Peyer's patch (tissue), 4 donors: ENCODE results near the gene TOB2. TPM values are rescaled to one million over a fixed set of nuclear protein-coding genes. Genes with fewer than 3 reads are reported as not detected.
A peak's percentile ranks its signal among the peaks of the same experiment; 100 is the strongest.

ENCODE experiments used
- DNase-seq, 3 donors: peaks; one replicate each; pipeline ENCODE4 v3.0.0-alpha.2; 2017 to 2019
- H3K27ac ChIP-seq, 4 donors: fragments of 200-600 bp; sonication (generic); one replicate each; pipeline ENCODE4 v1.5.1; 2016 to 2019
- H3K27me3 ChIP-seq, 2 donors: fragments of 200-600 bp; sonication (generic); one replicate each; pipeline ENCODE4 v1.5.1; 2019
- H3K36me3 ChIP-seq, 3 donors: fragments of 200-600 bp; sonication (generic); one replicate each; pipeline ENCODE4 v1.5.1; 2016 to 2019
- H3K4me1 ChIP-seq, 4 donors: fragments of 200-600 bp; sonication (generic); one replicate each; pipeline ENCODE4 v1.5.1; 2016 to 2019
- H3K4me3 ChIP-seq, 4 donors: fragments of 200-600 bp; sonication (generic); 1 replicate in 3 of 4; 2 replicates in 1 of 4; pipeline ENCODE4 v1.5.1; 2016 to 2019; ENCODE audit warnings: mild to moderate bottlenecking in 1 of 4
- H3K9me3 ChIP-seq, 4 donors: fragments of 200-600 bp; sonication (generic); one replicate each; pipeline ENCODE4 v1.5.1; 2016 to 2019; ENCODE audit warnings: mild to moderate bottlenecking in 1 of 4
- POLR2A ChIP-seq, 2 donors: fragments of 450-650 bp; IDR thresholded peaks; one replicate each; pipeline ENCODE4 v1.5.1; 2017; ENCODE audit warnings: antibody characterized with exemption in 2 of 2, mild to moderate bottlenecking in 2 of 2, moderate library complexity in 2 of 2
- total RNA-seq, 4 donors: library from RNA; depleted of rRNA; stranded (reverse); fragments of >200 nt; gene quantifications; one replicate each; pipeline ENCODE4 v1.1.0, GENCODE V29; 2016
- TF ChIP-seq, protein P1 (sequence below), 6 experiments: fragments of 450-650 bp in 4 of 6; fragments of 200-600 bp in 2 of 6; sonication (generic) in 1 of 6; IDR thresholded peaks; one replicate each; pipeline ENCODE4 v1.5.1; 2017 to 2019; ENCODE audit warnings: antibody characterized with exemption in 6 of 6, mild to moderate bottlenecking in 3 of 6, moderate library complexity in 1 of 6

The TOB2 gene
- total RNA-seq, 4 donors from 2014 or later: 18.2 to 78.6 (median 74.4) TPM

- Histone ChIP-seq H3K27ac (no peak overlapping the region), H3K36me3 (peaks cover 0 to 66% (median 0%) of the 10 kb centered on the region in 3 donors), H3K4me1 (no peaks in the 10 kb centered on the region), H3K27me3 (no peaks in the 10 kb centered on the region), H3K4me3 (no peak overlapping the region), H3K9me3 (no peaks in the 10 kb centered on the region)
- TF ChIP-seq, protein P1, sequence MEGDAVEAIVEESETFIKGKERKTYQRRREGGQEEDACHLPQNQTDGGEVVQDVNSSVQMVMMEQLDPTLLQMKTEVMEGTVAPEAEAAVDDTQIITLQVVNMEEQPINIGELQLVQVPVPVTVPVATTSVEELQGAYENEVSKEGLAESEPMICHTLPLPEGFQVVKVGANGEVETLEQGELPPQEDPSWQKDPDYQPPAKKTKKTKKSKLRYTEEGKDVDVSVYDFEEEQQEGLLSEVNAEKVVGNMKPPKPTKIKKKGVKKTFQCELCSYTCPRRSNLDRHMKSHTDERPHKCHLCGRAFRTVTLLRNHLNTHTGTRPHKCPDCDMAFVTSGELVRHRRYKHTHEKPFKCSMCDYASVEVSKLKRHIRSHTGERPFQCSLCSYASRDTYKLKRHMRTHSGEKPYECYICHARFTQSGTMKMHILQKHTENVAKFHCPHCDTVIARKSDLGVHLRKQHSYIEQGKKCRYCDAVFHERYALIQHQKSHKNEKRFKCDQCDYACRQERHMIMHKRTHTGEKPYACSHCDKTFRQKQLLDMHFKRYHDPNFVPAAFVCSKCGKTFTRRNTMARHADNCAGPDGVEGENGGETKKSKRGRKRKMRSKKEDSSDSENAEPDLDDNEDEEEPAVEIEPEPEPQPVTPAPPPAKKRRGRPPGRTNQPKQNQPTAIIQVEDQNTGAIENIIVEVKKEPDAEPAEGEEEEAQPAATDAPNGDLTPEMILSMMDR (IDR thresholded peaks at IDR 0.05): no peak
- no peak for TF ChIP-seq POLR2A (IDR thresholded peaks at IDR 0.05)
- DNase-seq: no peak
Measured at GRCh38 chr22:41459431-41459830, 12.8 kb upstream of the TOB2 start.

DNA sequence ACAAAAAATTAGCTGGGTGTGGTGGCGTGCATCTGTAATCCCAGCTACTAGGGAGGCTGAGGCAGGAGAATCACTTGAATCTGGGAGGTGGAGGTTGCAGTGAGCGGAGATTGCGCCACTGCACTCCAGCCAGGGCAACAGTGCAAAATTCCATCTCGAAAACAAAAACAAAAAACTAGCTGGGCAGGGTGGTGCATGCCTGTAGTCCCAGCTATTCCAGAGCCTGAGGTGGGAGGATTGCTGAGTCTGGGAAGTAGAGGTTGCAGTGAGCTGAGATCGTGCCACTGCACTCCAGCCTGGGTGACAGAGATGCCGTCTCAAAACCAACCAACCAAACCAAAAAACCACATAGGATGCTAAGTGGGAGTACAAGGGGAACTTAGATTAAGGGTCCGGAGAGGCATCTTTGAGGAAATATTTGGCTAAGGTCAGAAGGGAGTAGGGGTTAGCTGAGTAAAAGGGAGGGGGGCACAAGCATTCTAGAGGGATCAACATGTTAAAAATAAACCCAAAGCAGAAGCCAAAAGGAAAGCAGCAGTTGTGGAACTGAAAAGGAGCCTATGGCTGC, 11.6 kb upstream of the TOB2 start:
- Histone ChIP-seq H3K27ac (no peak overlapping the region), H3K4me1 (no peaks in the 10 kb centered on the region), H3K9me3 (no peaks in the 10 kb centered on the region), H3K36me3 (peaks cover 0 to 57% (median 0%) of the 10 kb centered on the region in 3 donors), H3K4me3 (no peak overlapping the region), H3K27me3 (no peaks in the 10 kb centered on the region)
- TF ChIP-seq, protein P1 (IDR thresholded peaks at IDR 0.05): no peak
- TF ChIP-seq POLR2A (IDR thresholded peaks at IDR 0.05): no peak
- DNase-seq: no peak

DNA sequence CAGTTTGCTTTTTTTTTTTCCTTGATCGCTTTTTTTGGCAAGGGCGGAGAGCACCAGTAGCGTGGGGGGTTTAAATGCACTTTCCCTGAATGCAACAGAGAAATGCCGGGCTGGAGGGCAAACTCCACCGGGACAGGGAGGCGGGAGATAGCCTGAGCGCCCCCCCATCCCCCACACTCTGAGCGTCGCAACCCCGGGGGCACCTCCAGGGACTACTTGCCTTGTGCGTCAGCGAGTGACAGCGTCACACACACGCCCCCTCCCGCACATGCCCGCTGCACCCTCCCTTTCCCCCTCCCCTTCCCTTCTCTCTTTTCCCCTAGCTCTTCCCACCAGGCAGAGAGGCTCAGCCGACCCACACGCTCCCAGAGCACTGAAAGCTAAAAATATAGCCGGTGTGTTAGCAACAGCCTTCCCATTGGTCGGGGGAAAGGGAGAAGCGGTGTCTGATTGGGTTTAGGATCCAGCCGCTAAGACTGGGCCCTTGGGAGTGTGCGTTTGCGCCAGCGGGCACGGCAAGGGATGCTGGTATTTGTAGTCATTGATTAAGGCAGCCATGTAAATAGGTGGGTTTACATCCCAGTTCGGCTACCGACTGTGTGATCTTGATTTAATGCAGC, 1.7 kb upstream of the TOB2 start:
- Histone ChIP-seq H3K36me3 (peaks cover 0 to under 1% (median 0%) of the 10 kb centered on the region in 3 donors), H3K4me1 (peaks cover 0 to 7% (median 3%) of the 10 kb centered on the region in 4 donors), H3K9me3 (no peaks in the 10 kb centered on the region), H3K27me3 (no peaks in the 10 kb centered on the region), H3K4me3 (peak overlapping the region; percentile 75 to 89 (median 84)), H3K27ac (peak overlapping the region; percentile 98 to 100 (median 99))
- peak; percentile 92 to 97 (median 95) for DNase-seq
- TF ChIP-seq, protein P1 (IDR thresholded peaks at IDR 0.05): no peak
- TF ChIP-seq POLR2A (IDR thresholded peaks at IDR 0.05): peak; percentile 76 to 92

DNA sequence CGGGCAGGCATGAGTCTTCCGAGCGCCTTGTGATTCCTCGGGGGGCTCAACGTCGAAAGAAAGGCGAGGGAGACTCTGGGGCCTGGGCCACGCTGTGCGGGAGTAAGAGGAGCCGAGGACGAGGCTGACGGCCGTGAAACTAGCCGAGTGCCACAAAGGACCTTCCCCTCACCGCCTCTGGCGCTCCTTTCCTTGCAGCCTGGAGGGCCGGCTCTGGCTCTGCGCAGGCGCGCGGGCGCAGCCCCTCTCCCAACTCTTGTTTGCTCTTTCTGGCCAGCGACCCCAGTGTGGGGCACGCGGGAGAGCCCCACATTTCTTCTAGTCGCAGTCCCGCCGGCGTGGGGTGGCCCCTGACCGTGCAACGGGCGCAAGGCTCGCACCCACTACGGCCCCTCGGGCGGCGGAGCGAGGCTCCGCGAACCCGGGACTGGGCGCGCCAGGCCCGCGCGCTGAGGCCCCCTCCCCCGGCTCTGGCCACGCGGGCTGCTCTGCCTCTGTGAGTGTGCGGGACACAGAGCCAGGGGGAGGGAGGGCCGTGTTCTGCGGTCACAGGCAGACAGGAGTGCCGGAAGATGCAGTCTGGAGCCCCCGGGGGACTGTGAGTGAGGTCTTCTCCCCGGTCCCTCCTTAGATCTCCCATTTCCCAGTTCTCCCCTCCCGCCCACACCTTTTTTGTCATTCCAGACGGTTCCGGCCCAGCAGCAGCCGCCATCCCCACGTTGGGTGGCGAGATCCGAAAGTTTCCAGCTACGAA, 1.0 kb upstream of the TOB2 start:
- TF ChIP-seq POLR2A (IDR thresholded peaks at IDR 0.05): peak in 1 of 2 donors; percentile 4
- TF ChIP-seq, protein P1 (IDR thresholded peaks at IDR 0.05): no peak
- H3K9me3 ChIP-seq: no peaks in the 10 kb centered on the region

DNA sequence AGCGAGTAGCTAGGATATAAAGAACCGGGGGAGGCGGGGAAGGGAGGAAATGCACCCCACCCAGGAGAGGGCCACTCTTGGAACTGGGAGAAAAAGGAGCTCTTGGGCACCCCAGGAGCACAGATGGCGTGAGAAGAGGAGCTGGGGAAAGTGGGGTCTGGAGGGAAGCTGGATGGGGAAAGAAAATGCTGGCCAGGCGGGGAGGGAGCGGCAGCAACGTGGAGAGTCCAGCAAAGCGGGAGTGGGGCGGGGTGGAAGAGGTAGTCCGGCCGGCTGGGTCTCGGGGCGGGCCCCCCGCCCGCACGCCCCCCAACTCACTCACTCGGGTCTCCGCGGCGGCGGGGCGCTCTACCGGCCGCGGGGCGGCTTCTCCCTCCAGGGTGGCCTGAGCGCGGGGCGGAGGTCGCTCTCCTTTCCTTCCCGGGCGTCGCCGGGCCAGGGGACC, 522 bp downstream of the TOB2 start:
- Histone ChIP-seq H3K4me3 (peak overlapping the region; percentile 75 to 89 (median 84)), H3K27ac (peak overlapping the region; percentile 98 to 100 (median 99)), H3K4me1 (peaks cover 0 to 18% (median 4%) of the 10 kb centered on the region in 4 donors), H3K9me3 (no peaks in the 10 kb centered on the region), H3K27me3 (no peaks in the 10 kb centered on the region), H3K36me3 (peaks cover 0 to 14% (median 0%) of the 10 kb centered on the region in 3 donors)
- TF ChIP-seq, protein P1 (IDR thresholded peaks at IDR 0.05): no peak
- TF ChIP-seq POLR2A (IDR thresholded peaks at IDR 0.05): no peak
- DNase-seq: peak in 2 of 3 donors; percentile 63 to 70

More for the DNA sequence above, 1.0 kb upstream of the TOB2 start:
- H3K27me3 ChIP-seq: no peaks in the 10 kb centered on the region
- peaks cover 0 to 12% (median 4%) of the 10 kb centered on the region in 4 donors for H3K4me1 ChIP-seq
- H3K36me3 ChIP-seq: peaks cover 0 to 8% (median 0%) of the 10 kb centered on the region in 3 donors
- DNase-seq: peak; percentile 56 to 83 (median 83)
- H3K4me3 ChIP-seq: peak overlapping the region; percentile 75 to 89 (median 84)
- H3K27ac ChIP-seq: peak overlapping the region; percentile 98 to 100 (median 99)
